ENCODE measurements around the gene ANKS1B. TPM values are rescaled to one million over a fixed set of nuclear protein-coding genes. Genes with fewer than 3 reads are reported as not detected.

Gene ANKS1B
- total RNA-seq, 1 experiment from 2014 or later, result 0.54 TPM

DNA sequence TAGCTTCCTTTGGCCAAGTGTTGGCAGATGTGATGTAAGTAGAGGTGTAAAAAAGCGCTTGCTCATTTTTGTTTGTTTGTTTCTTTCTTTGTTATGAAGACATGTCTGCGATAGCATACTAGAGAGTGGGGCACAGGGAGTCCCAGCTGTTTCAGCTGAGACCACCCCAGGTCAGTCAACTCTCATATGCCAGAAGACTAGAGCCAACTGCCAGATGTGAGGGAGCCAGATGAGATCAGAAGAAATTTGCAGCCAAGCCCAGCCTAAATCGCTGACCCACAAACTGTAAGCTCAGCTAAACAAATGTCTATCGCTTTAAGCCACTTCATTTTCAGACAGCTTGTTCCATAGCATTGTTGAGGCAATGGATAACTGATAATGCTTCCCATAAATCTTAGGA, 942.5 kb downstream of the ANKS1B start:
- intact Hi-C loops (cut with micrococcal nuclease), result loop anchor here (2.0 to 5.0 kb wide), 3 partner anchors 345 to 727 kb away; no protein-coding TSS in a partner anchor
- TF ChIP-seq ZNF274 (IDR thresholded peaks at IDR 0.05; ENCODE audit: low read depth, low read length), result no peak
- no peak for TF ChIP-seq EGR1 (IDR thresholded peaks at IDR 0.05; ENCODE audit: low read depth)
- no peak for TF ChIP-seq POLR2A (IDR thresholded peaks at IDR 0.05; ENCODE audit: borderline replicate concordance, extremely low read depth, insufficient read depth, insufficient read length)
- TF ChIP-seq EZH2 (IDR thresholded peaks at IDR 0.05), result no peak
- no peak for TF ChIP-seq FOSL1 (IDR thresholded peaks at IDR 0.05; ENCODE audit: low read depth)
- TF ChIP-seq, protein P1, sequence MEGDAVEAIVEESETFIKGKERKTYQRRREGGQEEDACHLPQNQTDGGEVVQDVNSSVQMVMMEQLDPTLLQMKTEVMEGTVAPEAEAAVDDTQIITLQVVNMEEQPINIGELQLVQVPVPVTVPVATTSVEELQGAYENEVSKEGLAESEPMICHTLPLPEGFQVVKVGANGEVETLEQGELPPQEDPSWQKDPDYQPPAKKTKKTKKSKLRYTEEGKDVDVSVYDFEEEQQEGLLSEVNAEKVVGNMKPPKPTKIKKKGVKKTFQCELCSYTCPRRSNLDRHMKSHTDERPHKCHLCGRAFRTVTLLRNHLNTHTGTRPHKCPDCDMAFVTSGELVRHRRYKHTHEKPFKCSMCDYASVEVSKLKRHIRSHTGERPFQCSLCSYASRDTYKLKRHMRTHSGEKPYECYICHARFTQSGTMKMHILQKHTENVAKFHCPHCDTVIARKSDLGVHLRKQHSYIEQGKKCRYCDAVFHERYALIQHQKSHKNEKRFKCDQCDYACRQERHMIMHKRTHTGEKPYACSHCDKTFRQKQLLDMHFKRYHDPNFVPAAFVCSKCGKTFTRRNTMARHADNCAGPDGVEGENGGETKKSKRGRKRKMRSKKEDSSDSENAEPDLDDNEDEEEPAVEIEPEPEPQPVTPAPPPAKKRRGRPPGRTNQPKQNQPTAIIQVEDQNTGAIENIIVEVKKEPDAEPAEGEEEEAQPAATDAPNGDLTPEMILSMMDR (IDR thresholded peaks at IDR 0.05 in 2 of 3, conservative IDR thresholded peaks at IDR 0.05 in 1 of 3; ENCODE audit: borderline replicate concordance in 1 of 3, insufficient read depth in 1 of 3, low read depth in 2 of 3, low read length in 2 of 3), result no peak
- no peak for TF ChIP-seq SIN3A (IDR thresholded peaks at IDR 0.05; ENCODE audit: low read depth)
- no peak for TF ChIP-seq JUND (IDR thresholded peaks at IDR 0.05)
- TF ChIP-seq, protein P2, sequence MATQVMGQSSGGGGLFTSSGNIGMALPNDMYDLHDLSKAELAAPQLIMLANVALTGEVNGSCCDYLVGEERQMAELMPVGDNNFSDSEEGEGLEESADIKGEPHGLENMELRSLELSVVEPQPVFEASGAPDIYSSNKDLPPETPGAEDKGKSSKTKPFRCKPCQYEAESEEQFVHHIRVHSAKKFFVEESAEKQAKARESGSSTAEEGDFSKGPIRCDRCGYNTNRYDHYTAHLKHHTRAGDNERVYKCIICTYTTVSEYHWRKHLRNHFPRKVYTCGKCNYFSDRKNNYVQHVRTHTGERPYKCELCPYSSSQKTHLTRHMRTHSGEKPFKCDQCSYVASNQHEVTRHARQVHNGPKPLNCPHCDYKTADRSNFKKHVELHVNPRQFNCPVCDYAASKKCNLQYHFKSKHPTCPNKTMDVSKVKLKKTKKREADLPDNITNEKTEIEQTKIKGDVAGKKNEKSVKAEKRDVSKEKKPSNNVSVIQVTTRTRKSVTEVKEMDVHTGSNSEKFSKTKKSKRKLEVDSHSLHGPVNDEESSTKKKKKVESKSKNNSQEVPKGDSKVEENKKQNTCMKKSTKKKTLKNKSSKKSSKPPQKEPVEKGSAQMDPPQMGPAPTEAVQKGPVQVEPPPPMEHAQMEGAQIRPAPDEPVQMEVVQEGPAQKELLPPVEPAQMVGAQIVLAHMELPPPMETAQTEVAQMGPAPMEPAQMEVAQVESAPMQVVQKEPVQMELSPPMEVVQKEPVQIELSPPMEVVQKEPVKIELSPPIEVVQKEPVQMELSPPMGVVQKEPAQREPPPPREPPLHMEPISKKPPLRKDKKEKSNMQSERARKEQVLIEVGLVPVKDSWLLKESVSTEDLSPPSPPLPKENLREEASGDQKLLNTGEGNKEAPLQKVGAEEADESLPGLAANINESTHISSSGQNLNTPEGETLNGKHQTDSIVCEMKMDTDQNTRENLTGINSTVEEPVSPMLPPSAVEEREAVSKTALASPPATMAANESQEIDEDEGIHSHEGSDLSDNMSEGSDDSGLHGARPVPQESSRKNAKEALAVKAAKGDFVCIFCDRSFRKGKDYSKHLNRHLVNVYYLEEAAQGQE (IDR thresholded peaks at IDR 0.05; ENCODE audit: low read depth), result no peak
- TF ChIP-seq EZH2phosphoT487 (IDR thresholded peaks at IDR 0.05; ENCODE audit: borderline replicate concordance), result no peak
- no peak for TF ChIP-seq SRF (IDR thresholded peaks at IDR 0.05; ENCODE audit: low read depth)
- TF ChIP-seq, protein P3, sequence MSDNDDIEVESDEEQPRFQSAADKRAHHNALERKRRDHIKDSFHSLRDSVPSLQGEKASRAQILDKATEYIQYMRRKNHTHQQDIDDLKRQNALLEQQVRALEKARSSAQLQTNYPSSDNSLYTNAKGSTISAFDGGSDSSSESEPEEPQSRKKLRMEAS (IDR thresholded peaks at IDR 0.05), result no peak
- no peak for TF ChIP-seq ZFX (IDR thresholded peaks at IDR 0.05)
- no peak for TF ChIP-seq CBX3 (IDR thresholded peaks at IDR 0.05; ENCODE audit: low read depth)
- TF ChIP-seq SP1 (IDR thresholded peaks at IDR 0.05; ENCODE audit: low read depth), result no peak
- TF ChIP-seq, protein P4, sequence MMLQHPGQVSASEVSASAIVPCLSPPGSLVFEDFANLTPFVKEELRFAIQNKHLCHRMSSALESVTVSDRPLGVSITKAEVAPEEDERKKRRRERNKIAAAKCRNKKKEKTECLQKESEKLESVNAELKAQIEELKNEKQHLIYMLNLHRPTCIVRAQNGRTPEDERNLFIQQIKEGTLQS (IDR thresholded peaks at IDR 0.05), result no peak
- TF ChIP-seq, protein P5, sequence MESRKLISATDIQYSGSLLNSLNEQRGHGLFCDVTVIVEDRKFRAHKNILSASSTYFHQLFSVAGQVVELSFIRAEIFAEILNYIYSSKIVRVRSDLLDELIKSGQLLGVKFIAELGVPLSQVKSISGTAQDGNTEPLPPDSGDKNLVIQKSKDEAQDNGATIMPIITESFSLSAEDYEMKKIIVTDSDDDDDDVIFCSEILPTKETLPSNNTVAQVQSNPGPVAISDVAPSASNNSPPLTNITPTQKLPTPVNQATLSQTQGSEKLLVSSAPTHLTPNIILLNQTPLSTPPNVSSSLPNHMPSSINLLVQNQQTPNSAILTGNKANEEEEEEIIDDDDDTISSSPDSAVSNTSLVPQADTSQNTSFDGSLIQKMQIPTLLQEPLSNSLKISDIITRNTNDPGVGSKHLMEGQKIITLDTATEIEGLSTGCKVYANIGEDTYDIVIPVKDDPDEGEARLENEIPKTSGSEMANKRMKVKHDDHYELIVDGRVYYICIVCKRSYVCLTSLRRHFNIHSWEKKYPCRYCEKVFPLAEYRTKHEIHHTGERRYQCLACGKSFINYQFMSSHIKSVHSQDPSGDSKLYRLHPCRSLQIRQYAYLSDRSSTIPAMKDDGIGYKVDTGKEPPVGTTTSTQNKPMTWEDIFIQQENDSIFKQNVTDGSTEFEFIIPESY (IDR thresholded peaks at IDR 0.05; ENCODE audit: extremely low read depth, insufficient replicate concordance, low read length), result no peak
- no peak for TF ChIP-seq RAD21 (IDR thresholded peaks at IDR 0.05; ENCODE audit: low read depth)
- TF ChIP-seq ELF1 (IDR thresholded peaks at IDR 0.05; ENCODE audit: borderline replicate concordance, low read depth), result no peak
- no TSS peak for BruUV-seq (replicated peaks)
- DNase-seq (ENCODE audit: low read depth, low spot score) (no peak), ATAC-seq (no peak)
- Histone ChIP-seq H3K27me3 (ENCODE audit: insufficient read depth, low read length) (peaks cover 12% of the 10 kb centered on the region), H2AFZ (ENCODE audit: low read depth, low read length, poor library complexity, severe bottlenecking) (no peak overlapping the region), H3K4me2 (ENCODE audit: low read length) (no peak overlapping the region), H3K79me2 (ENCODE audit: insufficient read depth, low read length) (no peaks in the 10 kb centered on the region), H3K4me1 (ENCODE audit: control insufficient read depth in 1 of 2, insufficient read depth in 2 of 2, low read length in 2 of 2) (no peaks in the 10 kb centered on the region), H3K27ac (ENCODE audit: low read depth, low read length) (no peak overlapping the region), H3K9me2 (ENCODE audit: insufficient read depth) (no peaks in the 10 kb centered on the region), H4K20me1 (ENCODE audit: insufficient read depth) (no peaks in the 10 kb centered on the region), H3K4me3 (replicated peaks in 1 of 2; ENCODE audit: low read depth in 1 of 2, low read length in 2 of 2) (no peak overlapping the region), H3K36me3 (ENCODE audit: control insufficient read depth in 1 of 2, insufficient read depth in 2 of 2, low read length in 2 of 2) (no peaks in the 10 kb centered on the region), H3K9ac (ENCODE audit: low read length) (no peak overlapping the region), H3K9me3 (ENCODE audit: control insufficient read depth in 1 of 2, insufficient read depth in 1 of 2, low read depth in 1 of 2, low read length in 2 of 2) (no peaks in the 10 kb centered on the region; a peak in 1 of 4 replicates)
- RAD21 ChIA-PET (ENCODE audit: low non-redundant PET in 1 of 2, low total read pairs in 2 of 2, uncharacterized antibody in 2 of 2, unreplicated experiment in 2 of 2), result no interaction called here
- POLR2A ChIA-PET, result no interaction called here
- CTCF ChIA-PET, result interaction anchor here (4.3 kb wide), 1 partner anchor 617 kb away, joined by 40 read pairs; no protein-coding TSS in a partner anchor

Data from HCT116 (cell line).